SK-N-SH treated with all-trans-retinoic acid at 6 μM for 48 hours (cell line): ENCODE results near the gene PLXNA4.

Source experiments
- ATAC-seq: fragments of 200-7000 bp; cut with Tn5 transposase; 3 replicates; pipeline ENCODE4 v1.9.1; 2020; ENCODE audit warnings: mild to moderate bottlenecking, moderate library complexity
- BACH2 ChIP-seq: fragments of 250-450 bp; sonication (Bioruptor Pico); IDR thresholded peaks from 2 replicates; pipeline ENCODE4 v1.9.0; 2021; ENCODE audit warnings: mild to moderate bottlenecking, borderline replicate concordance
- GLIS3 ChIP-seq: fragments of 250-450 bp; sonication (Bioruptor Pico); IDR thresholded peaks from 2 replicates; pipeline ENCODE4 v1.5.0; 2020; ENCODE audit warnings: mild to moderate bottlenecking, moderate library complexity
- ISL1 ChIP-seq: fragments of 250-450 bp; sonication (Bioruptor Pico); IDR thresholded peaks from 2 replicates; pipeline ENCODE4 v2.1.2; 2022; ENCODE audit warnings: mild to moderate bottlenecking, moderate library complexity
- TCF4 ChIP-seq: fragments of 250-450 bp; sonication (Bioruptor Pico); IDR thresholded peaks from 2 replicates; pipeline ENCODE4 v1.8.0; 2021; ENCODE audit warnings: mild to moderate bottlenecking, moderate library complexity, borderline replicate concordance
- TOX ChIP-seq: fragments of 250-450 bp; sonication (Bioruptor Pico); IDR thresholded peaks from 2 replicates; pipeline ENCODE4 v1.8.0; 2021; ENCODE audit warnings: mild to moderate bottlenecking, moderate library complexity, borderline replicate concordance
- ZC3H10 ChIP-seq: fragments of 250-450 bp; sonication (Bioruptor Pico); IDR thresholded peaks from 2 replicates; pipeline ENCODE4 v1.5.1; 2021; ENCODE audit warnings: mild to moderate bottlenecking, moderate library complexity
- TF ChIP-seq, protein P1 (sequence below): fragments of 250-450 bp; sonication (Bioruptor Pico); IDR thresholded peaks from 2 replicates; pipeline ENCODE4 v1.8.0; 2020; ENCODE audit warnings: mild to moderate bottlenecking, moderate library complexity, borderline replicate concordance
- TF ChIP-seq, protein P2 (sequence below): fragments of 250-450 bp; sonication (Bioruptor Pico); IDR thresholded peaks from 2 replicates; pipeline ENCODE4 v1.5.0; 2020; ENCODE audit warnings: mild to moderate bottlenecking, moderate library complexity
- TF ChIP-seq, protein P3 (sequence below): fragments of 250-450 bp; sonication (Bioruptor Pico); IDR thresholded peaks from 2 replicates; pipeline ENCODE4 v1.8.0; 2021; ENCODE audit warnings: low read depth, mild to moderate bottlenecking, moderate library complexity, borderline replicate concordance

The PLXNA4 gene

DNA sequence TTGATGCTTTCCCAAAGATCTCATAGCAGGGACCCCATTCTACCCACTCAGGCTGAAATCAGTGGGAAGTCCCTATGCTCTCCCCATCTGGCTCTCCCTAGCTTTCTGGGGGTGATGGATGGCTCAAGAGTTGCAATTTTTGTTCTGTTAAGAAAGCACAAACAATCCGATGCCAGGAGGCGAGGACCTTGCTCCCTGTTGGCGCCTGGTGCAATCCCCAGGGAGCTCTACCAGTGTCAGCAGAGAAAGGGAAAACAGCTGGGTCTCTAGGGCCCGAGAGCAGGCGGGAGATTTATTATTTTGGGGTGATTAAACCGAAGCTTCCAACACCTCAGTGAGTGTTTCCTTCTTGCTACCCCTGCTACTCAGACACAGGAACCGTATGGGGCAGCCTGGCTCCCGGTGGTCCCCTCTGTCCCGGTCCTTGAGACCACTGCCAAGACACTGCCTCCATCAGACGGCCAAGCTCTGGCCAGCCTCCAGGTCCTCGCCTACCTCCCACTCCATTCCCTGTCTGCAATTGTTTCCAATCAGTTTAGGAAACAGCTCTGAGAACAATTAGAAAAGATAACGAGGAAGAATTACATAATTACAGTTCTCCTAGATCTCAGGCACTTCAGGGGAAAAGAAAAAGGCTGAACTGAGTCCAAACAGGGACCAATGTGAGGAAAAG is 147.9 kb downstream of the PLXNA4 start:
- no peak for ATAC-seq
- TF ChIP-seq, protein P1, sequence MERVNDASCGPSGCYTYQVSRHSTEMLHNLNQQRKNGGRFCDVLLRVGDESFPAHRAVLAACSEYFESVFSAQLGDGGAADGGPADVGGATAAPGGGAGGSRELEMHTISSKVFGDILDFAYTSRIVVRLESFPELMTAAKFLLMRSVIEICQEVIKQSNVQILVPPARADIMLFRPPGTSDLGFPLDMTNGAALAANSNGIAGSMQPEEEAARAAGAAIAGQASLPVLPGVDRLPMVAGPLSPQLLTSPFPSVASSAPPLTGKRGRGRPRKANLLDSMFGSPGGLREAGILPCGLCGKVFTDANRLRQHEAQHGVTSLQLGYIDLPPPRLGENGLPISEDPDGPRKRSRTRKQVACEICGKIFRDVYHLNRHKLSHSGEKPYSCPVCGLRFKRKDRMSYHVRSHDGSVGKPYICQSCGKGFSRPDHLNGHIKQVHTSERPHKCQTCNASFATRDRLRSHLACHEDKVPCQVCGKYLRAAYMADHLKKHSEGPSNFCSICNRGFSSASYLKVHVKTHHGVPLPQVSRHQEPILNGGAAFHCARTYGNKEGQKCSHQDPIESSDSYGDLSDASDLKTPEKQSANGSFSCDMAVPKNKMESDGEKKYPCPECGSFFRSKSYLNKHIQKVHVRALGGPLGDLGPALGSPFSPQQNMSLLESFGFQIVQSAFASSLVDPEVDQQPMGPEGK, result no peak
- TF ChIP-seq GLIS3, result no peak
- TF ChIP-seq, all 23 proteins: peak for 0

DNA sequence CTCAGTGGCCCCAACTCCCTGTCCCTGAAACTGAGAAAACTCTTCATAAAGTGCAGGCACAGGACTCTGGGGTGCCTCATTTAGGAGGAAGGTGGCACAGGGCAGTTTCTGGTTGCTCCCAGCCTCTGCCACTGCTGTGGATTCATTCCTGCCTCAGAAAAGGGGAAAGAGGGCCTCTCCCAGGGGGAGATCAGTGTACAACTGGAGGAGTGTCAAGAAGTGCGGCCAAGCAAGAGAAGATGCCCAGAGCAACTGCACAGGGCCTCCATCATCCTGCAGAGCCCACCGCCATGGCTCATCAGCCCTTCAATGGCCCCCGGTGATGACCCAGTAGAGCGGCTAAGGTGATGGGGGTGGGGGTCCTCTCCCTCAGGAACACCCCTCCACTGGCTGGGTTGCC is 150.3 kb downstream of the PLXNA4 start:
- TF ChIP-seq, protein P2, sequence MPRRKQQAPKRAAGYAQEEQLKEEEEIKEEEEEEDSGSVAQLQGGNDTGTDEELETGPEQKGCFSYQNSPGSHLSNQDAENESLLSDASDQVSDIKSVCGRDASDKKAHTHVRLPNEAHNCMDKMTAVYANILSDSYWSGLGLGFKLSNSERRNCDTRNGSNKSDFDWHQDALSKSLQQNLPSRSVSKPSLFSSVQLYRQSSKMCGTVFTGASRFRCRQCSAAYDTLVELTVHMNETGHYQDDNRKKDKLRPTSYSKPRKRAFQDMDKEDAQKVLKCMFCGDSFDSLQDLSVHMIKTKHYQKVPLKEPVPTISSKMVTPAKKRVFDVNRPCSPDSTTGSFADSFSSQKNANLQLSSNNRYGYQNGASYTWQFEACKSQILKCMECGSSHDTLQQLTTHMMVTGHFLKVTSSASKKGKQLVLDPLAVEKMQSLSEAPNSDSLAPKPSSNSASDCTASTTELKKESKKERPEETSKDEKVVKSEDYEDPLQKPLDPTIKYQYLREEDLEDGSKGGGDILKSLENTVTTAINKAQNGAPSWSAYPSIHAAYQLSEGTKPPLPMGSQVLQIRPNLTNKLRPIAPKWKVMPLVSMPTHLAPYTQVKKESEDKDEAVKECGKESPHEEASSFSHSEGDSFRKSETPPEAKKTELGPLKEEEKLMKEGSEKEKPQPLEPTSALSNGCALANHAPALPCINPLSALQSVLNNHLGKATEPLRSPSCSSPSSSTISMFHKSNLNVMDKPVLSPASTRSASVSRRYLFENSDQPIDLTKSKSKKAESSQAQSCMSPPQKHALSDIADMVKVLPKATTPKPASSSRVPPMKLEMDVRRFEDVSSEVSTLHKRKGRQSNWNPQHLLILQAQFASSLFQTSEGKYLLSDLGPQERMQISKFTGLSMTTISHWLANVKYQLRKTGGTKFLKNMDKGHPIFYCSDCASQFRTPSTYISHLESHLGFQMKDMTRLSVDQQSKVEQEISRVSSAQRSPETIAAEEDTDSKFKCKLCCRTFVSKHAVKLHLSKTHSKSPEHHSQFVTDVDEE, result no peak
- TF ChIP-seq, protein P3, sequence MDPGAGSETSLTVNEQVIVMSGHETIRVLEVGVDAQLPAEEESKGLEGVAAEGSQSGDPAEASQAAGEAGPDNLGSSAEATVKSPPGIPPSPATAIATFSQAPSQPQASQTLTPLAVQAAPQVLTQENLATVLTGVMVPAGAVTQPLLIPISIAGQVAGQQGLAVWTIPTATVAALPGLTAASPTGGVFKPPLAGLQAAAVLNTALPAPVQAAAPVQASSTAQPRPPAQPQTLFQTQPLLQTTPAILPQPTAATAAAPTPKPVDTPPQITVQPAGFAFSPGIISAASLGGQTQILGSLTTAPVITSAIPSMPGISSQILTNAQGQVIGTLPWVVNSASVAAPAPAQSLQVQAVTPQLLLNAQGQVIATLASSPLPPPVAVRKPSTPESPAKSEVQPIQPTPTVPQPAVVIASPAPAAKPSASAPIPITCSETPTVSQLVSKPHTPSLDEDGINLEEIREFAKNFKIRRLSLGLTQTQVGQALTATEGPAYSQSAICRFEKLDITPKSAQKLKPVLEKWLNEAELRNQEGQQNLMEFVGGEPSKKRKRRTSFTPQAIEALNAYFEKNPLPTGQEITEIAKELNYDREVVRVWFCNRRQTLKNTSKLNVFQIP, result no peak
- TF ChIP-seq, protein P1, result no peak
- no peak for TF ChIP-seq BACH2 (CRISPR knock-in tag)
- ATAC-seq, result no peak

DNA sequence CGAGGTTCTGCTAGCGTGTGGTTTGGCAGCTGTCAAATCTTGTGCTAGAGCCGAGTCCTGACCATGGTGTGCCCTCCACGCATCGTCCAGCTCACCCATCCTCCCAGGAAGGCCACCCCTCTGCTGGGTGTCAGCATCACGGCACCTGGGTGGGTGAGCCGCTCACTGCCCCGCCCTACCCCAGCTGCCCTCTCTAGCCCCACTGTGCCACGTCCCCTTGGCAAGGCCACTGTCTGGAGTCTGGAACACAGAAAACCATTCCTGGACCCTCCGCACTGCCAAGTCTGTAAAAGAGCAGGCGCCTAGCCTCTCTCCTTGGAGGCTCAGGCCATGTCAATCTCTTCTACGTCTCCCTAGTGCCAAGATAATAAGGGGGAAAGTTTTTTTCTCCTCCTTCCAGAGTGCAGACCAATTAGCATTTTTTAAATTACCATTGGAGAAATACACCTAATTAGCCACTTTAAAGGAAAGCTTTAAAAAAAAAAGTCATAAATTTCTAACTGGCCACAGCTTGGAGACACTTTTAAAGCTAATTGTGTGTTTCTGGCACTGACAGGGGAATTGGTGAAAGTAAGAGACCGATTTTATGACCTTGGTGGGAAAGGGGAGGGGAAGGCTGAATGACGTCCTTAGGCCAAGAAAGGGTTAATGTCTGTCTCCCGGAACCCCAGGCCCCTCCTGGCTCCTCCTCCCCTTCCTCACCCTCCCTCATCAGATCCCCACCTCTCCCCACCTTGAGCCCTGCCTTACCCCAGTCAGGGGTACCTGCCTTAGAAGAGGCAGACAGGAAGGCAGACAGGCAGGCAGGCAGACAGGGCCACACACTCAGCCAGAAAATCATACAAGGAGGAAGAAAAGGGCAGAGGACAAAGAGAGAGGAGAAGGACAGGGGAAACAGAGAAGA is 151.2 kb downstream of the PLXNA4 start:
- ATAC-seq, result no peak
- TF ChIP-seq ZC3H10 (CRISPR knock-in tag) (no peak), BACH2 (CRISPR knock-in tag) (no peak)

DNA sequence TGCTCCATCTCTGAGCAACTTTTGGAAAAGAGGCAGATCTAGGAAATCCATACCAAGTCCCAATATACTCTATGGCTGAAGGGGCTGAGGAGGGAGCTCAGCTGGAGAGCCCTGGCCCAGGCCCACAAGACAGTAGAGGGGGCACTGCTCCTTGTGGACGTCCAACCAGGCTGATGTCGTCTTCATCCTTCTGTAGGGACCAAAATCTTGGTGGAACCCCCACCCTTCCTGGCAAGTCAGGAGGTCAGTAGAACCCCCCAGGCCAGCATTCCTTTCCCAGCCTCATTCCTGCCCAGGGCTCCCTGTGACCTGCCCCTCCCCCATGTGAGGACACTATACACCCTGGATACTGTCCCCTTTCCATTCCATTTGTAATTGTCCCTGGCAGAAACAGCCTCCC is 152.0 kb downstream of the PLXNA4 start:
- no peak for ATAC-seq
- TF ChIP-seq, protein P1, result no peak
- no peak for TF ChIP-seq TOX

DNA sequence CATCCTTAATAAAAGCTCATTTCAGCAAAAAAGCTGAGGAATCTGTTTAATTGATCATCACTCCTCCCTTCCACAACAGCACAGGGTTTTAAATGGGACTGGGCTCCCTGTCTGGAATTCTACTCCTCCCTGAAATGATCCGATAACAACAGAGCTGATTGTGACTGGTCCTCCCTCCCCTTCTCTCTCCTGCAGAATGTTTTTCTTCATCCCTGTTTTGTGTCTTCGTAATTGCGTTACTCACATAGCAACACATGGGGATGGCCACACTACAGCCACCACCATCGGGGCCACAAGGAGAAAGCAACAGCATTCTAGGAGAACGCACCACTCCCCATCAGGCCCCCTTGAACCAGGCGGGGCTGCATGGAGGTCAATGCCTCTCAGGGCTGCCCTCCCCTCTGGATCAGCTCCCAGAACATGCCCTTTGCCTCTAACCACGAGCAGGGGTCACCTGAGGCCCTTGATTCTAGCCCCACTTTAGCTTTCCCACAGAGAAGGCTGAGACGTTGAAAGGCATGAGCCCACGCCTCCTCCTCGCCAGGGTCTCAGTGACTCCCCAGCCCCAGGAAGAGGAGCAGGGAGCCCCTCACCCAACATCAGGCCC is 152.6 kb downstream of the PLXNA4 start:
- TF ChIP-seq ISL1 (CRISPR knock-in tag) (no peak), TCF4 (peak; percentile 46; the same call in 1 of the 2 replicates)
- TF ChIP-seq, protein P2, result peak; percentile 62; the same call in 1 of the 2 replicates
- ATAC-seq, result no peak; the same call in 1 of the 3 replicates
